Thoracic aorta (tissue), 2 donors: ENCODE data around the gene TEX19. TPM values are rescaled to one million over a fixed set of nuclear protein-coding genes. Genes with fewer than 3 reads are reported as not detected.

Experiments used
- ATAC-seq: fragments of 150-250 bp; one replicate; pipeline ENCODE4 v1.8.0; 2017; ENCODE audit warnings: low read depth; ENCODE audit not compliant: insufficient number of reproducible peaks, low FRiP score
- DNase-seq: peaks from one replicate; pipeline ENCODE4 v3.0.0-alpha.2; 2020; ENCODE audit warnings: low spot score
- H3K27ac ChIP-seq, 2 donors: fragments of 200-600 bp; sonication (generic); 1 replicate in 1 of 2; 2 replicates in 1 of 2; pipeline ENCODE4 v1.5.1; 2016; ENCODE audit warnings: mild to moderate bottlenecking in 2 of 2, moderate library complexity in 2 of 2
- H3K27me3 ChIP-seq: fragments of 200-600 bp; sonication (generic); replicated peaks from 2 replicates; pipeline ENCODE4 v1.6.0; 2016; ENCODE audit warnings: mild to moderate bottlenecking; ENCODE audit not compliant: insufficient read depth
- H3K36me3 ChIP-seq: fragments of 200-600 bp; sonication (generic); one replicate; pipeline ENCODE4 v1.5.1; 2016
- H3K4me1 ChIP-seq, 2 donors: fragments of 200-600 bp; sonication (generic); 1 replicate in 1 of 2; 2 replicates in 1 of 2; pipeline versions ENCODE4 v1.5.1 to v1.6.0; 2016; ENCODE audit warnings: low read depth in 2 of 2, mild to moderate bottlenecking in 1 of 2; ENCODE audit not compliant: control insufficient read depth in 1 of 2
- H3K4me3 ChIP-seq: fragments of 200-600 bp; sonication (generic); 2 replicates; pipeline ENCODE4 v1.5.1; 2016; ENCODE audit warnings: mild to moderate bottlenecking
- H3K9me3 ChIP-seq: fragments of 200-600 bp; sonication (generic); 2 replicates; pipeline ENCODE4 v1.5.1; 2016
- CTCF ChIP-seq: fragments of 200-600 bp; sonication (generic); IDR thresholded peaks from one replicate; pipeline ENCODE4 v1.5.1; 2019; ENCODE audit warnings: antibody characterized with exemption
- total RNA-seq, 2 donors: library from RNA; depleted of rRNA; stranded (reverse); fragments of >200 nt; gene quantifications; one replicate each; pipeline versions ENCODE4 v1.1.0 to v1.2.3, GENCODE V29; 2016

The TEX19 gene
- total RNA-seq, 2 donors from 2014 or later = not detected

- Histone ChIP-seq H3K27me3 (no peaks in the 10 kb centered on the region), H3K36me3 (no peaks in the 10 kb centered on the region), H3K4me3 (no peak overlapping the region), H3K4me1 (peaks cover 0 to 6% of the 10 kb centered on the region in 2 donors), H3K27ac (no peak overlapping the region), H3K9me3 (no peaks in the 10 kb centered on the region)
- no peak for TF ChIP-seq CTCF
- DNase-seq = no peak
- no peak for ATAC-seq
These were observed 31.8 kb upstream of the TEX19 start for GRCh38 chr17:82327289-82327688.

- Histone ChIP-seq H3K4me3 (no peak overlapping the region), H3K36me3 (no peaks in the 10 kb centered on the region), H3K27me3 (no peaks in the 10 kb centered on the region), H3K4me1 (peaks cover 4 to 10% of the 10 kb centered on the region in 2 donors), H3K9me3 (no peaks in the 10 kb centered on the region), H3K27ac (no peak overlapping the region)
- no peak for ATAC-seq
- no peak for DNase-seq
- TF ChIP-seq CTCF = no peak
These were observed 31.3 kb upstream of the TEX19 start for GRCh38 chr17:82327757-82328140.

DNA sequence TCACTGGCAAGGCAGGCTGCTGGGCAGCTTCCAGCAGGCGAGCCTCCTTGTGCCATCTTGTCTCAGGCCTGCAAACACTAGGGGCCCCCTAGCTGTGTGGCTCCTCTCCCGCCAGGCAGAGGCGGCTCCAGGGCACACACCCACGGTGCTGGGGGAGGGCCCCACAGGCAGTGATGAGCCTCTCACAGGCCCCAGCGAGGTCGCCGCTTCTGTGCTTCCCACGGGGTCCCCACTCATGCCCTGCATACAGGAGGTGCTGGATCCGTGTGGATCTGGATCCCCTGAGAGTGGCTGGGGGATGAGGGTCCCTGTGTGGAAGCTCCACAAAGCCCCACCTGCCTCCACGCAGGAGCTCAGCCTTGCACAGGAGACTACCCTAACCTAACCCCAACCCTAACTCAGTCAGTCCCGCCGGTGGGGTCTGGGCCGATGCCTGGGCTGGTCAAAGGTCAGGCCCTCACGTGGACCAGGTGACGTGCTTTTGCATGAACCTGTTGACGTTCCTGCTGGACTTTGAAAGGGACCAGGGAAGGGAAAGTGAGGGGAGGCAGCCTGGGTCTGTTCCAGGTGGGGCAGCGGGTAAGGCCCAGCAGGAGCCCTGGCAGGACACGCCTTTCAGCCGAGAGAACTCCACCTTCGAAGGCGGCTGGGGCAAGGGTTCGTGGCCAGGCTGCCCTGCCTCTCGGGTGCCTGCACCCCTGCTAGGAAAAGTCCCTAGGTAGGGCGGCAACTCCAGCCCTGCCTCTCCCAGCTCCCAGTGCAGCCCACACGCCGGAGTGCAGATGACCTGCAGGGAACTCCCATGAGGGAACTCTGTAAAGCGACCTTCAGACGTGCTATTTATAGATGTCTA, 30.7 kb upstream of the TEX19 start:
- H3K4me3 ChIP-seq = no peak overlapping the region
- no peak overlapping the region for H3K27ac ChIP-seq
- ATAC-seq (no peak), DNase-seq (no peak)
- H3K9me3 ChIP-seq = no peaks in the 10 kb centered on the region
- no peak for TF ChIP-seq CTCF
- peaks cover 10 to 17% of the 10 kb centered on the region in 2 donors for H3K4me1 ChIP-seq
- no peaks in the 10 kb centered on the region for H3K27me3 ChIP-seq
- H3K36me3 ChIP-seq = no peaks in the 10 kb centered on the region

- H3K4me3 ChIP-seq = no peak overlapping the region
- H3K27ac ChIP-seq = no peak overlapping the region
- H3K9me3 ChIP-seq = no peaks in the 10 kb centered on the region
- no peak for ATAC-seq
- H3K36me3 ChIP-seq = no peaks in the 10 kb centered on the region
- no peak for TF ChIP-seq CTCF
- no peak for DNase-seq
- H3K4me1 ChIP-seq = peaks cover 11 to 23% of the 10 kb centered on the region in 2 donors
- no peaks in the 10 kb centered on the region for H3K27me3 ChIP-seq
These were observed 30.0 kb upstream of the TEX19 start for GRCh38 chr17:82328994-82329507.

DNA sequence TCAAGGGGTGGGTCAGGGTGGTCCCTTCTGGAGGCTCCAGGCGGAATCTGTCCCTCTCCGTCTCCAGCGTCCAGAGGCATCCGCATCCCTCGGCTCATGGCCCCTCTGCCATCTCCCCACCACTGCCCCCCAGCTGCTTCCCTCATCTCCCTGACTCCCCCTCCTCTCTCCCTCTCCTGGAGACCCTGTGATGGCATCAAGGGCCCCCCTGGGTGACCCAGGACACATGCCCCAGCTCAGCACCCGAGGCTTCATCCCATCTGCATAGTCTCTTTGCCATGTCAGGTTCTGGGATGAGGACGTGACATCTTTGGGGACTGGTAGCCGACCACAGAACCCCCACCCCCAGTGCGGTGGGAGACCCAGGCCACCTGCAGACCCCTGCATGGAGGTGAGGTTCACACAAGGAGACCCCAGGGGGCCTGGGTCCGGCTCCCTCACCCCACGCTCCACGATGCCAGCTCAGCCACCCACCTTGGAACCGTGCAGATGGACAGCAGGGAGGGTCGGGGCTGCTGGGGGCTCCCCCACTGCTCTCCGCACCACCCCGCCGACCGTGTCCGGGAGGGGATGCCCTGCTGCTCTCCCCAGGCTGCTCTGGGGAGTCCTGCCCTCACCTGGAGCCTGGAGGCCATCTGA, 29.2 kb upstream of the TEX19 start:
- ATAC-seq (no peak), DNase-seq (no peak)
- Histone ChIP-seq H3K36me3 (no peaks in the 10 kb centered on the region), H3K4me1 (peaks cover 19 to 31% of the 10 kb centered on the region in 2 donors), H3K27ac (no peak overlapping the region), H3K9me3 (no peaks in the 10 kb centered on the region), H3K27me3 (no peaks in the 10 kb centered on the region), H3K4me3 (no peak overlapping the region)
- no peak for TF ChIP-seq CTCF
